Liver (tissue), 3 donors: Measurements from ENCODE around the gene MSH3.

Experiments used
- ATF3 ChIP-seq: IDR thresholded peaks from 2 replicates; pipeline ENCODE4 v1.6.1; 2016; ENCODE audit warnings: antibody characterized with exemption
- FOXA1 ChIP-seq: IDR thresholded peaks from 2 replicates; pipeline ENCODE4 v1.6.1; 2016; ENCODE audit warnings: antibody characterized with exemption
- JUND ChIP-seq, 2 donors: IDR thresholded peaks; 2 replicates each; pipeline ENCODE4 v1.6.1; 2016; ENCODE audit warnings: antibody characterized with exemption in 2 of 2
- MAX ChIP-seq: IDR thresholded peaks from 2 replicates; pipeline ENCODE4 v1.6.1; 2016; ENCODE audit warnings: antibody characterized with exemption
- RAD21 ChIP-seq, 2 donors: IDR thresholded peaks; 2 replicates each; pipeline ENCODE4 v1.6.1; 2016; ENCODE audit warnings: antibody characterized with exemption in 2 of 2, mild to moderate bottlenecking in 2 of 2
- REST ChIP-seq: IDR thresholded peaks from 2 replicates; pipeline ENCODE4 v1.6.1; 2016; ENCODE audit warnings: antibody characterized with exemption, mild to moderate bottlenecking
- SP1 ChIP-seq: IDR thresholded peaks from 2 replicates; pipeline ENCODE4 v1.6.1; 2018; ENCODE audit warnings: antibody characterized with exemption, mild to moderate bottlenecking
- TAF1 ChIP-seq: conservative IDR thresholded peaks from 2 replicates; pipeline ENCODE4 v1.6.1; 2016; ENCODE audit warnings: antibody characterized with exemption, mild to moderate bottlenecking
- YY1 ChIP-seq: IDR thresholded peaks from 2 replicates; pipeline ENCODE4 v1.6.1; 2016; ENCODE audit warnings: antibody characterized with exemption, mild to moderate bottlenecking
- TF ChIP-seq, protein P1 (sequence below): fragments of 150-350 bp; IDR thresholded peaks from 2 replicates; pipeline ENCODE4 v1.5.1; 2017; ENCODE audit warnings: improper control_type of control experiment, low read depth, low read length; ENCODE audit not compliant: missing input control
- donor health status: healthy.
- donor health status: healthy.

GRCh38 chr5:80921026-80921425 lies 266.6 kb downstream of the MSH3 start:
- TF ChIP-seq, protein P1, sequence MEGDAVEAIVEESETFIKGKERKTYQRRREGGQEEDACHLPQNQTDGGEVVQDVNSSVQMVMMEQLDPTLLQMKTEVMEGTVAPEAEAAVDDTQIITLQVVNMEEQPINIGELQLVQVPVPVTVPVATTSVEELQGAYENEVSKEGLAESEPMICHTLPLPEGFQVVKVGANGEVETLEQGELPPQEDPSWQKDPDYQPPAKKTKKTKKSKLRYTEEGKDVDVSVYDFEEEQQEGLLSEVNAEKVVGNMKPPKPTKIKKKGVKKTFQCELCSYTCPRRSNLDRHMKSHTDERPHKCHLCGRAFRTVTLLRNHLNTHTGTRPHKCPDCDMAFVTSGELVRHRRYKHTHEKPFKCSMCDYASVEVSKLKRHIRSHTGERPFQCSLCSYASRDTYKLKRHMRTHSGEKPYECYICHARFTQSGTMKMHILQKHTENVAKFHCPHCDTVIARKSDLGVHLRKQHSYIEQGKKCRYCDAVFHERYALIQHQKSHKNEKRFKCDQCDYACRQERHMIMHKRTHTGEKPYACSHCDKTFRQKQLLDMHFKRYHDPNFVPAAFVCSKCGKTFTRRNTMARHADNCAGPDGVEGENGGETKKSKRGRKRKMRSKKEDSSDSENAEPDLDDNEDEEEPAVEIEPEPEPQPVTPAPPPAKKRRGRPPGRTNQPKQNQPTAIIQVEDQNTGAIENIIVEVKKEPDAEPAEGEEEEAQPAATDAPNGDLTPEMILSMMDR: no peak
- TF ChIP-seq REST: peak; percentile 94
- TF ChIP-seq TAF1: no peak
- TF ChIP-seq YY1: no peak
- TF ChIP-seq ATF3: no peak
- no peak for TF ChIP-seq MAX
- no peak for TF ChIP-seq SP1
- no peak for TF ChIP-seq JUND (IDR thresholded peaks at IDR 0.05)
- no peak for TF ChIP-seq FOXA1
- TF ChIP-seq RAD21 (IDR thresholded peaks at IDR 0.05): no peak
